ENCODE measurements around the gene NRXN3. TPM values are rescaled to one million over a fixed set of nuclear protein-coding genes. Genes with fewer than 3 reads are reported as not detected.

Gene NRXN3
- total RNA-seq, 1 donor from 2014 or later, result not detected

- intact Hi-C loops (cut with micrococcal nuclease), result no loop called here
Measured at GRCh38 chr14:78319887-78320635, 149.9 kb downstream of the NRXN3 start.

- intact Hi-C loops (cut with micrococcal nuclease), result no loop called here
Measured at GRCh38 chr14:78324353-78324752, 154.2 kb downstream of the NRXN3 start.

- intact Hi-C loops (cut with micrococcal nuclease), result no loop called here
Measured at GRCh38 chr14:78325911-78326310, 155.7 kb downstream of the NRXN3 start.

GRCh38 chr14:78327426-78328221 lies 157.5 kb downstream of the NRXN3 start:
- intact Hi-C loops (cut with micrococcal nuclease), result no loop called here

- intact Hi-C loops (cut with micrococcal nuclease), result no loop called here
Measured at GRCh38 chr14:78329371-78329770, 159.2 kb downstream of the NRXN3 start.

- intact Hi-C loops (cut with micrococcal nuclease), result no loop called here
Measured at GRCh38 chr14:78335531-78335930, 165.4 kb downstream of the NRXN3 start.

GRCh38 chr14:78340250-78340649 lies 170.1 kb downstream of the NRXN3 start:
- intact Hi-C loops (cut with micrococcal nuclease), result no loop called here

GRCh38 chr14:78341827-78342389 lies 171.7 kb downstream of the NRXN3 start:
- intact Hi-C loops (cut with micrococcal nuclease), result no loop called here

GRCh38 chr14:78342879-78343278 lies 172.7 kb downstream of the NRXN3 start:
- intact Hi-C loops (cut with micrococcal nuclease), result no loop called here

- intact Hi-C loops (cut with micrococcal nuclease), result no loop called here
Measured at GRCh38 chr14:78344290-78344689, 174.1 kb downstream of the NRXN3 start.

- intact Hi-C loops (cut with micrococcal nuclease), result no loop called here
Measured at GRCh38 chr14:78345131-78345744, 175.1 kb downstream of the NRXN3 start.

- intact Hi-C loops (cut with micrococcal nuclease), result no loop called here
Measured at GRCh38 chr14:78346747-78347146, 176.6 kb downstream of the NRXN3 start.

GRCh38 chr14:78355109-78355508 lies 184.9 kb downstream of the NRXN3 start:
- intact Hi-C loops (cut with micrococcal nuclease), result no loop called here

- intact Hi-C loops (cut with micrococcal nuclease), result no loop called here
Measured at GRCh38 chr14:78356391-78356790, 186.2 kb downstream of the NRXN3 start.

GRCh38 chr14:78358591-78358990 lies 188.4 kb downstream of the NRXN3 start:
- intact Hi-C loops (cut with micrococcal nuclease), result no loop called here

GRCh38 chr14:78359581-78359980 lies 189.4 kb downstream of the NRXN3 start:
- intact Hi-C loops (cut with micrococcal nuclease), result no loop called here

- intact Hi-C loops (cut with micrococcal nuclease), result no loop called here
Measured at GRCh38 chr14:78363008-78363407, 192.8 kb downstream of the NRXN3 start.

- intact Hi-C loops (cut with micrococcal nuclease), result no loop called here
Measured at GRCh38 chr14:78367355-78367754, 197.2 kb downstream of the NRXN3 start.

- intact Hi-C loops (cut with micrococcal nuclease), result no loop called here
Measured at GRCh38 chr14:78383060-78383459, 212.9 kb downstream of the NRXN3 start.

- intact Hi-C loops (cut with micrococcal nuclease), result no loop called here
Measured at GRCh38 chr14:78398216-78398615, 228.0 kb downstream of the NRXN3 start.

- intact Hi-C loops (cut with micrococcal nuclease), result no loop called here
Measured at GRCh38 chr14:78399316-78399889, 229.2 kb downstream of the NRXN3 start.

GRCh38 chr14:78401866-78402265 lies 231.7 kb downstream of the NRXN3 start:
- intact Hi-C loops (cut with micrococcal nuclease), result no loop called here

Measured in T-helper 1 cell treated with Interleukin-12 subunit alpha and Interleukin-12 subunit beta and Interleukin-4 antibody, amounts not matched to agents 30 ng/mL and 1 ng/mL, for 36 hours (primary cell).